GM12878 (cell line): ENCODE data around the gene PPP1R7.

Experiments used
- ATF3 ChIP-seq: IDR thresholded peaks from 2 replicates; pipeline ENCODE4 v1.6.1; 2011; ENCODE audit warnings: low read depth, mild to moderate bottlenecking, low read length, moderate library complexity, borderline replicate concordance; ENCODE audit errors: extremely low read depth
- CBX3 ChIP-seq: fragments of 200-600 bp; sonication (generic); IDR thresholded peaks from 2 replicates; pipeline ENCODE4 v1.6.1; 2016; ENCODE audit warnings: low read depth, borderline replicate concordance
- CEBPB ChIP-seq, 2 experiments: fragments of 150-350 bp in 1 of 2; IDR thresholded peaks; 2 replicates each; pipeline ENCODE4 v1.6.1; 2012 to 2014; ENCODE audit warnings: low read depth in 2 of 2, low read length in 2 of 2, borderline replicate concordance in 1 of 2, inconsistent platforms in 1 of 2
- CHD2 ChIP-seq: IDR thresholded peaks from 2 replicates; pipeline ENCODE4 v1.6.1; 2011; ENCODE audit warnings: low read depth, low read length, improper control_type of control experiment, borderline replicate concordance
- EZH2 ChIP-seq: IDR thresholded peaks from 2 replicates; pipeline ENCODE4 v1.6.1; 2012; ENCODE audit warnings: low read depth, mild to moderate bottlenecking, control low read depth, inconsistent platforms, low read length, borderline replicate concordance; ENCODE audit not compliant: control insufficient read depth
- HCFC1 ChIP-seq: fragments of 150-350 bp; IDR thresholded peaks from 2 replicates; pipeline ENCODE4 v1.6.1; 2014; ENCODE audit warnings: low read length
- KDM1A ChIP-seq: fragments of 200-600 bp; sonication (generic); IDR thresholded peaks from 2 replicates; pipeline ENCODE4 v1.6.1; 2016; ENCODE audit warnings: borderline replicate concordance
- MXI1 ChIP-seq: fragments of 150-350 bp; IDR thresholded peaks from 2 replicates; pipeline ENCODE4 v1.6.1; 2011; ENCODE audit warnings: low read depth, mild to moderate bottlenecking, inconsistent platforms, low read length, improper control_type of control experiment
- NFIC ChIP-seq: IDR thresholded peaks from 2 replicates; pipeline ENCODE4 v1.6.1; 2012; ENCODE audit warnings: low read depth, mild to moderate bottlenecking, inconsistent platforms, low read length, moderate library complexity
- POU2F2 ChIP-seq: IDR thresholded peaks from 3 replicates; pipeline ENCODE4 v1.6.1; 2011; ENCODE audit warnings: low read depth, mild to moderate bottlenecking, low read length, borderline replicate concordance
- TCF7 ChIP-seq: IDR thresholded peaks from 2 replicates; pipeline ENCODE4 v1.6.1; 2014; ENCODE audit warnings: antibody characterized with exemption, borderline replicate concordance
- TF ChIP-seq, protein P1 (sequence below): fragments of 450-650 bp; IDR thresholded peaks from 2 replicates; pipeline ENCODE4 v1.6.1; 2016; ENCODE audit warnings: mild to moderate bottlenecking
- TF ChIP-seq, protein P2 (sequence below): fragments of 450-650 bp; IDR thresholded peaks from 2 replicates; pipeline ENCODE4 v1.6.1; 2017; ENCODE audit warnings: antibody characterized with exemption, mild to moderate bottlenecking, moderate library complexity

DNA sequence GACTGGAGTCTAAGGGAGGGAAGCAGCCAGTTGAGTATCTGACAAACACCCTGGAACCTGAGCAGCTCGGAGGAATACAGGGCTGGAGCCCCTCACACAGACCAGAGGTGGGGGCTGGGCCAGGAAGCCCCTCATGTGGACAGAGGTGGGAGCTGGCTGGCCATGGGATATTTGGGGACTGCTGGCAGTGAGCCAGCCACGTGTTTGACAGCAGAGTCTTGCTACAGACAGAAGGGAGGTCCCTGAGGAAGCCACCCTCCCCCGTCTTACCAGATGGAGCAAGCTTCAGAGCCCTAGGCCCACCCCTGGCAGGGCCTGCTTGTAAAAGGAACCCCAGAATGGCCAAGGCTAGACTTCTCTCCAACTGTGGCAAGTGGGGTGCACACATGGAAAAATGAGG is 44.6 kb upstream of the PPP1R7 start:
- no peak for TF ChIP-seq EZH2
- TF ChIP-seq HCFC1 = no peak
- TF ChIP-seq TCF7 = no peak
- TF ChIP-seq POU2F2 = no peak
- TF ChIP-seq, protein P1, sequence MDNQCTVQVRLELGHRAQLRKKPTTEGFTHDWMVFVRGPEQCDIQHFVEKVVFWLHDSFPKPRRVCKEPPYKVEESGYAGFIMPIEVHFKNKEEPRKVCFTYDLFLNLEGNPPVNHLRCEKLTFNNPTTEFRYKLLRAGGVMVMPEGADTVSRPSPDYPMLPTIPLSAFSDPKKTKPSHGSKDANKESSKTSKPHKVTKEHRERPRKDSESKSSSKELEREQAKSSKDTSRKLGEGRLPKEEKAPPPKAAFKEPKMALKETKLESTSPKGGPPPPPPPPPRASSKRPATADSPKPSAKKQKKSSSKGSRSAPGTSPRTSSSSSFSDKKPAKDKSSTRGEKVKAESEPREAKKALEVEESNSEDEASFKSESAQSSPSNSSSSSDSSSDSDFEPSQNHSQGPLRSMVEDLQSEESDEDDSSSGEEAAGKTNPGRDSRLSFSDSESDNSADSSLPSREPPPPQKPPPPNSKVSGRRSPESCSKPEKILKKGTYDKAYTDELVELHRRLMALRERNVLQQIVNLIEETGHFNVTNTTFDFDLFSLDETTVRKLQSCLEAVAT = no peak
- TF ChIP-seq CEBPB (IDR thresholded peaks at IDR 0.05; ENCODE audit: borderline replicate concordance in 1 of 2, low read depth in 2 of 2, low read length in 2 of 2) = no peak
- TF ChIP-seq, protein P2, sequence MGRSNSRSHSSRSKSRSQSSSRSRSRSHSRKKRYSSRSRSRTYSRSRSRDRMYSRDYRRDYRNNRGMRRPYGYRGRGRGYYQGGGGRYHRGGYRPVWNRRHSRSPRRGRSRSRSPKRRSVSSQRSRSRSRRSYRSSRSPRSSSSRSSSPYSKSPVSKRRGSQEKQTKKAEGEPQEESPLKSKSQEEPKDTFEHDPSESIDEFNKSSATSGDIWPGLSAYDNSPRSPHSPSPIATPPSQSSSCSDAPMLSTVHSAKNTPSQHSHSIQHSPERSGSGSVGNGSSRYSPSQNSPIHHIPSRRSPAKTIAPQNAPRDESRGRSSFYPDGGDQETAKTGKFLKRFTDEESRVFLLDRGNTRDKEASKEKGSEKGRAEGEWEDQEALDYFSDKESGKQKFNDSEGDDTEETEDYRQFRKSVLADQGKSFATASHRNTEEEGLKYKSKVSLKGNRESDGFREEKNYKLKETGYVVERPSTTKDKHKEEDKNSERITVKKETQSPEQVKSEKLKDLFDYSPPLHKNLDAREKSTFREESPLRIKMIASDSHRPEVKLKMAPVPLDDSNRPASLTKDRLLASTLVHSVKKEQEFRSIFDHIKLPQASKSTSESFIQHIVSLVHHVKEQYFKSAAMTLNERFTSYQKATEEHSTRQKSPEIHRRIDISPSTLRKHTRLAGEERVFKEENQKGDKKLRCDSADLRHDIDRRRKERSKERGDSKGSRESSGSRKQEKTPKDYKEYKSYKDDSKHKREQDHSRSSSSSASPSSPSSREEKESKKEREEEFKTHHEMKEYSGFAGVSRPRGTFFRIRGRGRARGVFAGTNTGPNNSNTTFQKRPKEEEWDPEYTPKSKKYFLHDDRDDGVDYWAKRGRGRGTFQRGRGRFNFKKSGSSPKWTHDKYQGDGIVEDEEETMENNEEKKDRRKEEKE = no peak
- no peak for TF ChIP-seq KDM1A
- TF ChIP-seq NFIC = no peak
- TF ChIP-seq MXI1 = no peak
- no peak for TF ChIP-seq ATF3
- no peak for TF ChIP-seq CBX3
- TF ChIP-seq CHD2 = no peak
